Left colon (tissue), 2 donors: ENCODE data around the gene APP. TPM values are rescaled to one million over a fixed set of nuclear protein-coding genes. Genes with fewer than 3 reads are reported as not detected.
"Not testable (repeated sequence)": the region's sequence is repeated elsewhere in the genome, so short reads cannot be mapped to it uniquely, and the experiment has no call there.

Source experiments
- ATAC-seq: fragments of 200-7000 bp; cut with Tn5 transposase; one replicate; pipeline ENCODE4 v1.9.1; 2020; ENCODE audit warnings: mild to moderate bottlenecking, moderate library complexity
- DNase-seq, 2 donors: peaks; one replicate each; pipeline ENCODE4 v3.0.0-alpha.2; 2020
- intact Hi-C, 2 donors: fragments of 100-400 bp; cut with DNase I in 1 of 2; cut with micrococcal nuclease in 1 of 2; formaldehyde crosslinking; loops; one replicate each; pipeline versions ENCODE4 v1.11.2 to v1.14.0; 2022; cut with DNase I, micrococcal nuclease
- total RNA-seq, 2 donors: library from RNA; stranded (reverse); fragmentation: NEBNext Ultra II Directional; extraction: Animal tissue kit (Norgen Biotek cat#: 25700); gene quantifications; one replicate each; pipeline ENCODE4 v1.2.1, GENCODE V29; 2021
- donor health status: DM: no; HTN: no; CAD: no.
- donor health status: DM: yes; HTN: yes; CAD: no.

Gene APP
- total RNA-seq, 2 donors from 2014 or later = 884 to 960 TPM

DNA sequence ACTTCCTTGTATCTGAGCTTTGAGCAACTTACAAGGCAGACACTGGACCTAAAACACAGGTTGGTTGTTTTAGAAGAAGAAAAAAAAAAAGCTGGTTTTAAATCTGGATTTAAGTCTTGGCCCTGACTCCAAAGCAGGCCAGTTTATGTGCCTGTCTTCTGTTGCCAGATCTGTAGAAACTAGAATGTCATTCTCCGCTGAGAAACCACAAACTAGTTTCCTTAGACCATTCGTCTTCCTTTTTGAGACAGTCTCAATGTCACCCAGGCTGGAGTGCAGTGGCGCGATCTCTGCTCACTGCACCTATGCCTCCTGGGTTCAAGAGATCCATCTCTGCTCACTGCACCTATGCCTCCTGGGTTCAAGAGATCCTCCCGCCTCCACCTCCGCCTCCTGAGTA is 33.9 kb downstream of the APP start:
- intact Hi-C loops = no loop called here
- ATAC-seq = no peak
- DNase-seq = no peak

DNA sequence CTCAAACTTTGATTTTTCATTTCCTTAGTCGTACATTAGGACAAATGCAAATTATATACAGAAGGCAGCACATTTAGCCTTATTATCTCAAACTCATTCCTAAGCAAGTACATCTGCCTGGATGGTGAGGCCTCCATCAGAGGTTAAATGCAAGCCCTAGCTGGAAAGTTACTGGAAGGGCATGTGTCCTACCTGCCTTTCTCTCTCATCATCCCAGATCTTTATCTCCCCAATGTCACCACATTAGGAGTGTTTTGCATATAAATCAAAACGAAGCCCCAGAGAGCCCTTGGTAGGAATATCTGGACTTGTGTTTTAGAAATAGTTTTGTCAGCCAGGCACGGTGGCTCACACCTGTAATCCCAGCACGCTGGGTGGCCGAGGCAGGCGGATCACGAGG is 35.0 kb downstream of the APP start:
- no peak for DNase-seq
- intact Hi-C loops = no loop called here

DNA sequence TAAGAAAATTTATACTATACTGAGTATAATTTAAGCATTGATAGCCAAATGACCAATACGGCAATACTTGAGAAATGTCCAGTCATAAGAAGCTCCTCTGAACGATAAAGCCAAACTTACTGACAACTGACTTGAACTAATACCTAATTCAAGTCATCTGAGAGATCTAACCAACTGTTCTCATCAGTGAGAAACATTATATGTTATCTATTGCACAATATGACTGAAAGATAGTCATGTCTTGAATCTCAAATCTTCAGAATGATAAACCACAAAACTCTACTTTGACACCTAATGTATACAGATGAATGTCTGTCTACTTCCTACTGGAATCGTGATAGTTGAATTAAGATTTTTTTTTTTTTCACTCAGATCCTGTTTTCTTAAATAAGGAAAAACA is 39.0 kb downstream of the APP start:
- no peak for ATAC-seq
- intact Hi-C loops = no loop called here
- no peak for DNase-seq

More for the DNA sequence above, 35.0 kb downstream of the APP start:
- no peak for ATAC-seq

DNA sequence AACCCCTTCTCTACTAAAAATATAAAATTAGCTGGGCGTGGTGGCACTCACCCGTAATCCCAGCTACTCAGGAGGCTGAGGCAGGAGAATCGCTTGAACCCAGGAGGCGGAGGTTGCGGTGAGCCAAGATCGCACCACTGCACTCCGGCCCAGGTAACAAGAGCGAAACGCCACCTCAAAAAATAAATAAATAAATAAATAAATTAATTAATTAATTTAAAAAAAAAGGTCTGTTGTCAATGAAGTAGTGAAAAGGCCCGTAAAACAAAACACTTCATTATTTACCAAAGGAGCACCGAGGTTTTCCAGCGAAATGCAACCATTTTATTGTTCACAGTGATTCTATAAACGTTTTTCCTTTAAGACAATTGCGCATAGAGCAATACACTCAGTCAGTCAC is 39.5 kb downstream of the APP start:
- ATAC-seq, intact Hi-C loops, DNase-seq: not testable (repeated sequence)

DNA sequence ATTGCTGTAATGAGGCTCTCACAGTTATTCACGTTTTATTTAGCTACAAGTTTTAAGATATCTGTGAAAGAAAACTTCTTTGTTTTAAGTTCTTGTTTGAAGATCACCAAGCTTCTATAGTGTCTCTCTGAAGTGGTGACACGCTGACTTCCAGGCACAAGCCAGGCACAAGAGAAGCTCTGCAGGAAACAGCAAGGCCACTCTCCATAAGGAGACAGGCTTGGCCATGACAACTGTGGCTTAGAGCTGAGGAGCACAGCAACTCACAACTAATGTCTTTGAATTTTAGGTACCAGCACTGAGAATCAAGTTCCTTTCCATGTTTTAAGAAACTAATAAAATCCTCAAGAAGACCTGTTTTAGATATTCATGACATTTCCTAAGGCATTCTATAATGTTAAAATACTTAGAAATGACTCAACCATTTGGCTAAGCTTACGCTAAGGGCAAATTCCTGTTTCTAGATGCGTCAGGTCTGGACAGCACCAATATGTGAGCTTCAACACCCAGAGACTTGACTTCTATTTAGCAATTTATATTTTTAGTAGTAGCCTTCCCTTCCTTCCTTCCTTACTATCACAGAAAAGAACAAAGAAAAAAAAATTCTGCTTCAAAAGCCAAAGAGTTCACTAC is 40.2 kb downstream of the APP start:
- ATAC-seq (no peak), DNase-seq (no peak)
- intact Hi-C loops = no loop called here

DNA sequence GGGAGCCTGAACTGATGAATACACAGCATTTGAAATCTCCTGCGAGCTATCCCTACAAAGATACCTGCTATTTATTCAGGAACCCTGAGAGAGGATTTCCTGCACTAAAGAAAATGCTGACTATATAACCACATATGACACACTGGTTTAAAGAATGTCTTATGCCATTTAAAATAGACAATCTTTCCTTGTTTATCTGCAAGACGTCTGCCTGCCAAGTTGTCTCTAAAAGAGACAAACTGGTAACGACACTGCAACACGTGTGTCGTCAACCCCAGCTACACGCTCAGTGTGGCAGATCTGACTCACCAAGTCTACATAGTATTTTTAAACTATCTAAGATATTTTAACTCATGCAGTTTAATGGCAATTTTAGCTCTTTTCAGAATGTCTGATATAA is 42.7 kb downstream of the APP start:
- ATAC-seq = peak; percentile 24
- intact Hi-C loops = no loop called here
- no peak for DNase-seq

DNA sequence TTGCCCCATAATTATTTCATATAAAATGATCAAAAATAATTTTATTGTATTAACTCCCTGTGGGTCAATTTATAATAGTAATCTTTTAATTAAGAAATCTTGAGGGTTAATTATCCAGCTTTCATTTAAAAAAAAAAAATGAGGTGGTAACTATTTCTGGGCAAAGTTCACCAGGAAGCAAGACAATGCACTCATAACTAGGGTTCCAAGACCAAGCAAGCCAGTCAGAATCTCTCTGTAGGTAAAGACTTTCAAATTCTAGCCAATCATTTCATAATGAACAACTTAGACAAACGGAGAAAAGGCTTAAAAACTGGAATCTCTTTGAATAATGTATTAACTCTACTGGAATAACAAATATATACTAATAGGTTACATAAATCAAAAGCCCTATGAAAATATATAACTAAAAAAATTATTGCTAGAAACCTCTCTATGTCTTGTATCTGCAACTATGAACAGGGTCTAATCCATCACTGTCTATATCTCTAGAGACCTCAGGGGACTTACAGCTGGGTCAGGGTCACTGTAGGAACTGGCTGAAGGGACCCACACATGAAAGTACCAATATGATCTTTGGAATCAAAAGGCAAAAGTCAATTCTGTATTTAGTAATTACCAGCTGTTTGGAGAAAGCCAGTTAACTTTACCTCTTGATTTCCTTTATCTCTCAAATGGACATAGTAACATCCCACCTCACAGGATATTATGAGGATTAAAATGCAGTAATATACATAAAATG is 43.3 kb downstream of the APP start:
- intact Hi-C loops = no loop called here
- ATAC-seq (peak; percentile 59), DNase-seq (no peak)

DNA sequence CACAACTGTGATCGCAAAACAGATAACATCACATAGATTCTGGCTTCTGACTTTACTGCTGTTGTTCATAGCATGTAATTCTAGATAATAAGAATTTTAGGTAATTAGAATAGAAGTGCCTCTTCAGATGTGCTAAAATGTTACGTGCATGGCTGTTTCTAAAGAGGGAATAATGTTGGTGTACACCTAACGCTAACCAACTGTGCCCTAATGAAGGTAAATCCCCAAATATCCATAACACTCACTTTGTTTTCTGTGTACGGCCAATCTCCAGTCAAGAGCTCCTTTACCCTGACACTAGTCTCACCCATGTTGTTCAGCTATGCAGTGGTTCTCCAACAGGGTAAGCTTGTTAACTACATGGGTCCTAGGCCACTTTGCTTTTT is 44.4 kb downstream of the APP start:
- no peak for ATAC-seq
- DNase-seq = no peak

DNA sequence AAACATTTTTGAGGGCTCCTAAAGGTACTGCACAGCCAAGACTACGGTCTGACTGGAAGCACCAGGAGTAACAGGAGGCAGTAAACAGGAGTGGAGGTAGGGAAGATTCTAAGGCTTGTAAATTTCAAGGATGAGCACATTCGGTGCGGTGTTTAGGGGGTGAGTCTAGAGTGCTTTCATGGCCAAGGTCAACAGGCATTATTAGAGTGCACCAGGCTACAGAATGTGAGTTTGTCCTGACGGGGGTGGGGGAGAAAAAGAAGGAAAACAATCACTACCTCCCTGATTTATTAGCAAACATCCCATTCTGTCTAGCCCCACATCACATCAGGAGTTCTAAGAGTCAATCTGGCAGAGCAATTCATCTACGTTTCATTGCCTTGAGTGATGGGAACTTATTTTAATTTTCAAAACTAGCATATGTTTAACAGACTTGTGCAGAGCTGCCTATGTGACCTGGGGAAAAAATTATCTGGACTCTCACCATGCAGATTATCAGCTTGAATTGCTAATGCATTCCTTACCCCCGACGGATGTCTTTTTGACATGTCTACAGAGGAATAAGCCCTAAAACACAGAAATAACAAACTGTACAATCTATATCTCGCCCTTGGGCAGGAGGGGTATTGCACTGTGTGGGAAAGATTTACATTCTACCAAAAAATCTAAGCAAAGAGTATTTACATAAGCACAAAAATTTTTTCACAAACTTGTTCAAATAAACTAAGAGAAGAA is 45.0 kb downstream of the APP start:
- intact Hi-C loops = no loop called here
- ATAC-seq = peak; percentile 20
- no peak for DNase-seq

More for the DNA sequence above, 44.4 kb downstream of the APP start:
- intact Hi-C loops = no loop called here

DNA sequence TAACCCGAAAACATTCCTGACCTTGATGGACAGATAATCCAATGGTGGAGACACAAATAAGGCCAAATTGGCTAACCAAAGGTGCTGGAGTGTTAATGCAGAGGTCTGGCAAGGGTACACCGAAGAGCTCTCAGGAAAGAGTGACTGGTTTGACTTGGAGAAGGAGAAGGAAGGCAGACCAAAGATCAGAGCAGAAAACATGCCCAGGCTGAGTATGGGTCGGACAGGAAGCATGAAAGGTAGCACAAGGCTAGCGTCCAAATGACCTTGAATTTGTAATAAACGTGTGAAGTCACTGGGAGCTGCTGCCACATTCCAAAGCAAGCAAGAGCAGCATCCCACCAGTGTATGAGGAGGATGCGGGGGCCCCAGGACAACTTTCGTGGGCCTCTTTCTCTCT is 45.7 kb downstream of the APP start:
- intact Hi-C loops = no loop called here
- DNase-seq = no peak
- ATAC-seq = peak; percentile 47

DNA sequence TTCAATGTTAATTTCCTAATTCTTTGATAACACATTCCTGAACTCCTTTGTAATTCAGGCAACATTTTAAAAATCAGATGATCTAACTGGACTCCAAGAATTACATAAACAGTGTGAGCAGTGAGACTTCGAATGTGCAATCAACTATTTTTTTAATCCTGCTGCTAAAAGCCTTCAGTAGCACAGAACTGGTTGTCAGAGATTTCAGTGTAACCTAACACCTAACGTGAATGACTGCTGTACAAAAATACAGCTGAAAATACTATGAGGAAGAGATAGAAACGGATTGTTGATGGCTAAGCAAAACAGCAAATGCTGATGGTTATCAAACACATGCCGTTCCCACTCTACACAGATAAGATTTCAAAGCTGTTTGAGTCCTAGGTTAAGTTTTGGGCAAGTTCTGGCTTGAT is 46.1 kb downstream of the APP start:
- DNase-seq (no peak), ATAC-seq (peak; percentile 22)

DNA sequence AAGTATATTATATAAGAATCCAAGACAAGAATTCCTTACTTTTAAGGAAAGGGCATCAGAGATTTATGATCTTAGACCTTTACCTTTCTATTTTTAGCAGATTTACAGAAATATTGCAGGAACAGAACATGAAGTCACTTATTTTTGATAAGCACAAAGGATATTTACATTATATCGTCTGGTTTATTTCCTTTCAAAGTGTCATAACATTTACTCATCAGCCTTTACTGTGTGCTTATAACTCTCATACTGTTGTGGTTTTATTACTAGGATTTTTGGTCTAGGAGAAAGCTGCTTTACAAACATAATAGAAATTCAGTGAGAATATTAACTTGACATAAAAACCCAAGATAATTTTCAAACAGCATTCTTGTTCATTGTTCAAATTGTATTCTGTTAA is 47.6 kb downstream of the APP start:
- DNase-seq (no peak), ATAC-seq (peak; percentile 35)
- intact Hi-C loops = no loop called here

More for the DNA sequence above, 46.1 kb downstream of the APP start:
- intact Hi-C loops = no loop called here

DNA sequence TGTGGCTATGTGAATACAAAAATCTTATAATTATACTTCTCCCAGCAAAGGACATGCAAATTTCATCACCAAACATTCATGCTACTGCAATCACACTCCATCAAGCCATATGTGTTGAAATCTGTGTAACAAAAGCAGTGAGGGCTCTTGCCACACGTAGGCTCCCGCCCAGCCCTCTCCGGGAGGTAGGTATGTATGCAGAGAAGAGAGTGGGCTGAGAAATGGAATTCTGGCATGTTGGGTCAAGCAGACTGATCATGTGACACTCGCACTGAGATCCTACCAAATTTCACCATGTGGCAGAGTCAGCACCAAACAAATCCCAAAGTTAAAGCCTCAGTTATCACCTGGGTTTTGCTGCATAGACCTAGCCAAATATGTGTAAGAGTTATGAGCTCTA is 49.7 kb downstream of the APP start:
- ATAC-seq (no peak), DNase-seq (no peak)
- intact Hi-C loops = no loop called here

DNA sequence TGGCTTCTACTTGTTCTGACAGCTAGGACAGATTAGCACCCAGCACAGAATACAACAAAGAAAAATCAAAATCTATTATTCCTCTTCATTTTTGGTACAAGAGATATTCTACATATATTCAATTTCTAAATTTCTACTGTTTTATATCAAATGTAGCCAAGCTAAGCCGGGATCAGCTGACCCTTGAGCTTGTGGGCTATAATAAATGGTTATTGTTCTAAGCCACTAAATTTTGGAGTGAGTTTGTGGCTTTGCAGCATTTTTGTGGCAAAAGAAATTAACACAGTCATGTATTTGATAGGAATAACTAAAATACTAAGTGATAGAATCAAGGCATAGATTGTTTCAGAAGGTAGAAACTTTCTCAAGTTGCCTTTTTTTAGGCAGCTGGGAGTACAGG is 50.7 kb downstream of the APP start:
- intact Hi-C loops = no loop called here
- no peak for ATAC-seq

DNA sequence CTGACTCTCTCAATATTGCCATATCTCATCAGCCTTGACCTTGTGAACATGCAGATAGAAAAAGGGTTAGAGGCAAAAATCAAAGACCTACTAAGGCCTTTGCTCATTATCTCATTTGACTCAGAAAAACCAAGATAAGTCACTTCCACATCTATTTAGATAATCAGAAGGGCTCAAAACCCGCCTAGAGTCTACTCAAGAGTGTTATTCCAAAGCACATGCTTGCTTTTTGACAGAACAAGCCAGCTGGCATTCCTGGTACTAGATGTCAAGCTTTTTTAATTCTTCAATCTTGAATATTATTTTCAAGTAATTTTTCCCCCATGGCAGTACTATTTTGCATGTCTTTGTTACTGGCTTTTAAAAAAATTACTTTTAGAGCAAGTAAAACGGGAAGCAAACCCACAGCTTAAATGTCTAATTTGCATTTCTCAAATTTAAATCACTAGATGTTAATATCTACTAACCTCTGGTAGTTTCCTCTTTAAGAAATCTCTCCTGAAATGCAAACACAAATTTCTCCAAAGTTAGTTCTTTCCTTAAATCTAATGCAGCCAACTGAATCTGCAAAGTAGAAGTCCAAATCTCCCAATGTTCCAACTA is 51.5 kb downstream of the APP start:
- ATAC-seq (no peak), DNase-seq (no peak)
- intact Hi-C loops = no loop called here

More for the DNA sequence above, 50.7 kb downstream of the APP start:
- DNase-seq = no peak

DNA sequence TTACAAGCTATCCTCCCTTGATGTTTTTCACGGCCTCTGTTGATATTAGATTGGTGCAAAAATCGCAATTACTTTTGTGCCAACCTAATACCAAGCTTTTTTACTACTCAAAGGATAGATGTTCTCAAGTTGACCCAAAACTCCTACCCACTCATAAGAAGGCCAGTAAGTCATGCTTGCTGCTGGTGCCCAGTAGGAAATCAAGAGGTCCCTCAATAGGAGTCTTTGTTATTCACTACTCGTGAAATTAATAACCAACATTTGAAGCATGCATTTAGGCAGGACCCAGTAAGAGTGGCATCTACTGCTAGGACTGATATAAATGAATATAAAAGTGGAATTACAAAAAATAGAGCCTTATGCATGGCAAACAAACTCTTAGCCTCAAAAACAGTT is 52.6 kb downstream of the APP start:
- DNase-seq = no peak
- no peak for ATAC-seq
- intact Hi-C loops = no loop called here

DNA sequence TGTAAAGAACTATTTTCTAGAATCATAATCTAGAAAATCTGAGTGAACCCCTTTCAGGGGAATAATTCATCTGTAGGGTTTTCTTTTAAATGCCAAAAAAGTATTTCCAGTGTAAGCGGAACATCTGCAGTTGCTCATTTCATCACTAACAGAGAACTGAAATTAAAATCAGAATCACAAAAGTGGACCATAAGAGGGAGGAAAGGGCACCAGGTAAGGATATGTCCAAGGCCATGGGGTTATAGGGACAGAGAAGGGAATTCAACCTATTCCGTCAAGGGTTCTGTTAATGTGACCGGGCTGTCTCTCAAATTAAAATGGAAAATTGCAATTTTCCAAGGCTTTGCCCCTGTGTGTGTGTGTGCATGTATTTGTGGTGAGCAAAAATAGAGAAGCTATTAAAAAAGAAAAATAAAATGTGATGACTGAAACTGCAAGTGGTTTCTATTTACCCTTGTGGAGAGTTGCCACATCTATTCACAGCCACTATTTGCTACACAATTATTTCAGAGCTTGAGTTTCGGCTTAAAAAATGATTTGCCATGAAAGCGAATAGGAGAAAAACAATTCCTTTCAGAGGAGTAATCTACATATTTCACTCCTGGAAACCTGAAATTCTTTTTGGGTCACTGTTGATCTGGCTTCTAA is 53.1 kb downstream of the APP start:
- ATAC-seq (no peak), DNase-seq (no peak)
- intact Hi-C loops = no loop called here

DNA sequence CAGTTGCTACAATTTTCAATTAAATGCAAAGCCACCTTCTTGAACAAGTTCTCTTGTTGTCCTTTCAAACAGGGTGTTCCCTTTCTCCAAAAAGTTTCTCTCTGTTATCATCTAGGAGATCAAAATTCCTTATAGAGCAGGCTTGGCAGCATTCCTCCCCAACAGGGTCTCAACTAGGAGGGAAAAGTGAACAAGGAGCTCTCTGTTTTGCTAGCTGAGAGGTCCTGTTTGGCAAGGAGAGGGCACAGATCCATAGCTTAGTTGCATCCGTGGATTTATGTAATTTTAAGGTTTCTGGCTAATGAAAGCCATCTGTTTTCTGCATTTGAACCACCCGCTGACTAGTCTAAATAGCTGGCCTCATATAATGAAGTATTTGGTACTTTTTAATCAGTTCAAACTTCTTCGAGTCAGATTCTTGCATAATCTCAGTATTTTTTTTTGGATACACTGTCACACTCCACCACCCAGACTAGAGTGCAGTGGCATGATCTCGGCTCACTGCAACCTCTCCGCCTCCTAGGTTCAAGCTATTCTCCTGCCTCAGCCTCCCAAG is 54.0 kb downstream of the APP start:
- DNase-seq (no peak), ATAC-seq (no peak)
- intact Hi-C loops = no loop called here

DNA sequence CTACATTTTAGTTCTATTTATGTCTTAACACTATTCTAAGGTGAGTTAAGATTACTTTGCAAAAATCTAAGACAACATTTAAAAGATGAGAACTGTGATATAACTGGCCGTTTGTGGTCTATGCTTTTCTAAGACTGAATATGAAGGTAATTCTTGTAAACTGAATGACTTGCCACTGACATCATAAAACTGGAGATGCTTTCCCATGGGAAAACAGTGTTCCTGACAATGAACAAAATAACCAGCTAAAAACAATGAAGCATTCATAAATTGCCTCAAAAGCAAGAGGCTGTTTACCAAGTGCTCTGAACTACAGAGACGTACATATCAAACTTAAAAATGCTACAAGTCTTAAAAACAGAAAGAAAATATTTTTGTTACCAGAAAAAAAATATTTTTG is 54.7 kb downstream of the APP start:
- DNase-seq (no peak), ATAC-seq (no peak)
- intact Hi-C loops = no loop called here
